ENCODE measurements around the gene SIRPD. TPM values are rescaled to one million over a fixed set of nuclear protein-coding genes. Genes with fewer than 3 reads are reported as not detected.
A peak's percentile ranks its signal among the peaks of the same experiment; 100 is the strongest.

The SIRPD gene
- total RNA-seq, 1 donor from 2014 or later: not detected

- no peak overlapping the region for H3K4me3 ChIP-seq (ENCODE audit: low read depth, low read length)
- DNase-seq (ENCODE audit: low read depth) (no peak), FAIRE-seq (no peak)
- H3K36me3 ChIP-seq (ENCODE audit: control insufficient read depth, insufficient read depth, low read length): no peaks in the 10 kb centered on the region
- no peaks in the 10 kb centered on the region for H3K27me3 ChIP-seq (ENCODE audit: control insufficient read depth, insufficient read depth, low read length)
- TF ChIP-seq, protein P1, sequence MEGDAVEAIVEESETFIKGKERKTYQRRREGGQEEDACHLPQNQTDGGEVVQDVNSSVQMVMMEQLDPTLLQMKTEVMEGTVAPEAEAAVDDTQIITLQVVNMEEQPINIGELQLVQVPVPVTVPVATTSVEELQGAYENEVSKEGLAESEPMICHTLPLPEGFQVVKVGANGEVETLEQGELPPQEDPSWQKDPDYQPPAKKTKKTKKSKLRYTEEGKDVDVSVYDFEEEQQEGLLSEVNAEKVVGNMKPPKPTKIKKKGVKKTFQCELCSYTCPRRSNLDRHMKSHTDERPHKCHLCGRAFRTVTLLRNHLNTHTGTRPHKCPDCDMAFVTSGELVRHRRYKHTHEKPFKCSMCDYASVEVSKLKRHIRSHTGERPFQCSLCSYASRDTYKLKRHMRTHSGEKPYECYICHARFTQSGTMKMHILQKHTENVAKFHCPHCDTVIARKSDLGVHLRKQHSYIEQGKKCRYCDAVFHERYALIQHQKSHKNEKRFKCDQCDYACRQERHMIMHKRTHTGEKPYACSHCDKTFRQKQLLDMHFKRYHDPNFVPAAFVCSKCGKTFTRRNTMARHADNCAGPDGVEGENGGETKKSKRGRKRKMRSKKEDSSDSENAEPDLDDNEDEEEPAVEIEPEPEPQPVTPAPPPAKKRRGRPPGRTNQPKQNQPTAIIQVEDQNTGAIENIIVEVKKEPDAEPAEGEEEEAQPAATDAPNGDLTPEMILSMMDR (IDR thresholded peaks at IDR 0.05; ENCODE audit: insufficient read depth, low read length, severe bottlenecking): no peak
Measured at GRCh38 chr20:1527923-1528322, 29.6 kb downstream of the SIRPD start.

DNA sequence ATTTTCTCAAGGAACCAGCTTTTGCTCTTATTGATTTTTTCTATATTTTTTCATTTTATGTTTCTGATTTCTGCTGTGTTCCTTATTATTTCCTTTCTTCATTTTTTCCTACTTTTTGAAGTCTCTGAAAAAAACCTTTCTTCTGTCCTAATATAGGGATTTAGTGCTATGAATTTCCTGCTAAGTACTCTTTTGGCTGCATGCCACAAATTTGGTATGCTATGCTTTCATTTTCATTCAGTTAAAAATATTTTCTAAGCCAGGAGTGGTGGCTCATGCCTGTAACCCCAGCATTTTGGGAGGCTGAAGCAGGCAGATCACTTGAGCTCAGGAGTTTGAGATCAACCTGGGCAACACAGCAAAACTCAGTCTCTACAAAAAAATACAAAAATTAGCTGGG is 30.6 kb downstream of the SIRPD start:
- FAIRE-seq: no peak
- Histone ChIP-seq H3K4me3 (ENCODE audit: low read depth, low read length) (no peak overlapping the region), H3K27me3 (ENCODE audit: control insufficient read depth, insufficient read depth, low read length) (no peaks in the 10 kb centered on the region), H3K36me3 (ENCODE audit: control insufficient read depth, insufficient read depth, low read length) (no peaks in the 10 kb centered on the region)
- TF ChIP-seq, protein P1 (IDR thresholded peaks at IDR 0.05; ENCODE audit: insufficient read depth, low read length, severe bottlenecking): no peak
- DNase-seq (ENCODE audit: low read depth): no peak

GRCh38 chr20:1526310-1526709 is 31.2 kb downstream of the SIRPD start:
- no peak for DNase-seq (ENCODE audit: low read depth)
- H3K27me3 ChIP-seq (ENCODE audit: control insufficient read depth, insufficient read depth, low read length): no peaks in the 10 kb centered on the region
- TF ChIP-seq, protein P1 (IDR thresholded peaks at IDR 0.05; ENCODE audit: insufficient read depth, low read length, severe bottlenecking): no peak

DNA sequence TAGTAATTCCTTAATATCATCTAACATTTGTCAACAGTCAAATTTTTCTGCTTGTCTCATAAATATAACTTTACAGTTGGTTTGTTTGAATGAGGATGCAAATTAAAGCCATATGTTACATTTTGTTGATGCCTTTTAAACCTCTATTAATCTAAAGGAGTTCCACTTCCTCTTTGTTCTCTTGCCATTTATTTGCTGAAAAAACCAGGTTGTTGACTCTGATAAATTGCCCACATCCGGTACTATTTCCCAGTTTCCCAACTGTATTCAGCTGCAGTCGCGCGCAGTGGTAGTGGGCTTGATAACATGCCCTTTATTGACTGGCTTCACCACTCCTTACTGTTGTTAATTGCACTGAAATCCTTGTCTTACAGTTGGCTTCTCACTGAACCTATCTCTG is 33.5 kb downstream of the SIRPD start:
- Histone ChIP-seq H3K4me3 (ENCODE audit: low read depth, low read length) (no peak overlapping the region), H3K27me3 (ENCODE audit: control insufficient read depth, insufficient read depth, low read length) (peaks cover 3% of the 10 kb centered on the region), H3K36me3 (ENCODE audit: control insufficient read depth, insufficient read depth, low read length) (no peaks in the 10 kb centered on the region)
- no peak for DNase-seq (ENCODE audit: low read depth)
- FAIRE-seq: no peak
- TF ChIP-seq, protein P1 (IDR thresholded peaks at IDR 0.05; ENCODE audit: insufficient read depth, low read length, severe bottlenecking): no peak

More at GRCh38 chr20:1526310-1526709, 31.2 kb downstream of the SIRPD start:
- Histone ChIP-seq H3K4me3 (ENCODE audit: low read depth, low read length) (no peak overlapping the region), H3K36me3 (ENCODE audit: control insufficient read depth, insufficient read depth, low read length) (no peaks in the 10 kb centered on the region)
- no peak for FAIRE-seq

DNA sequence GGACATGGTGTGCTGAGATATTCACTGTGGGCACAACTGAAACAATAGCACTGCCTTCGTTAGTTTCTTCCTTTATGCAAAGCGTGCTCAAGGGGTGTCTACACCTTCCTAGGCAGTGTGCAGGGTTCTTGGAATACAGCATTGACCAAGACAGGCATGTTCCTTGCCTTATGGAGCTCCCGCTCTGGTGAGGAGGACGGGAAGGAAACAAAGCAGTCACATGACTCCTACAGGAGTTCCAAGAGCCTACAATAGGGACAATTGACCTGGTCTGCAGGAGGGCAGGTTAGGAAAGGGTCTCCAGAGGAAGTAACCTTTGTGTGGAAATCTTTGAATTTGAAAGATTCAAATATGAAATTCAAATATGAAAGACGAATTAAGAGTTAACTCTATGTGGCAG is 40.5 kb downstream of the SIRPD start:
- DNase-seq (ENCODE audit: low read depth) (no peak), FAIRE-seq (no peak)
- Histone ChIP-seq H3K36me3 (ENCODE audit: control insufficient read depth, insufficient read depth, low read length) (no peaks in the 10 kb centered on the region), H3K27me3 (ENCODE audit: control insufficient read depth, insufficient read depth, low read length) (peaks cover 4% of the 10 kb centered on the region), H3K4me3 (ENCODE audit: low read depth, low read length) (no peak overlapping the region)
- TF ChIP-seq, protein P1 (IDR thresholded peaks at IDR 0.05; ENCODE audit: insufficient read depth, low read length, severe bottlenecking): no peak

DNA sequence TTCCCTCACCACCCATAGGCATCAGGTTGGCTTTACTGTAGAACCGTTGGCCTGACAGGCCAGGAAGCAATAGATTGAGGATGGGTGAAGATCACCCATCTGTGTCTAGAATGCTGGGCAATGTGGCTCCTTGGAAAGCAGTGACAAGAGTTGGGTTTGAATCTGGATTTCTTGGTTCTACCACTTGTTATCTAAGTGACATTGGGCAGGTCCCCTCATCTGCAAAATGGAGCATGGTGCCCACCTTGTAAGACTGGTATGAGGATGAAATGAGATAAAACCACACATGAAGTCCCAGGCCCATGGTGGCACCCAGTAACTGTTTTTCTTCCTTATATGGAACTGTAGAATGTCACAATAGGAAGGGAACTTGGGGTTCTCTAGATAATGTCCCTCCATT is 43.7 kb downstream of the SIRPD start:
- H3K4me3 ChIP-seq (ENCODE audit: low read depth, low read length): no peak overlapping the region
- DNase-seq (ENCODE audit: low read depth) (no peak), FAIRE-seq (peak; percentile 18)
- H3K27me3 ChIP-seq (ENCODE audit: control insufficient read depth, insufficient read depth, low read length): peaks cover 1% of the 10 kb centered on the region
- TF ChIP-seq, protein P1 (IDR thresholded peaks at IDR 0.05; ENCODE audit: insufficient read depth, low read length, severe bottlenecking): no peak
- H3K36me3 ChIP-seq (ENCODE audit: control insufficient read depth, insufficient read depth, low read length): no peaks in the 10 kb centered on the region

Measured in bronchial epithelial cell (primary cell).